Eye (tissue), 1 donor: ENCODE results near the gene WIPF2.

Source experiments
- DNase-seq: peaks from one replicate; pipeline ENCODE4 v3.0.0-alpha.2; 2015

WIPF2 gene

DNA sequence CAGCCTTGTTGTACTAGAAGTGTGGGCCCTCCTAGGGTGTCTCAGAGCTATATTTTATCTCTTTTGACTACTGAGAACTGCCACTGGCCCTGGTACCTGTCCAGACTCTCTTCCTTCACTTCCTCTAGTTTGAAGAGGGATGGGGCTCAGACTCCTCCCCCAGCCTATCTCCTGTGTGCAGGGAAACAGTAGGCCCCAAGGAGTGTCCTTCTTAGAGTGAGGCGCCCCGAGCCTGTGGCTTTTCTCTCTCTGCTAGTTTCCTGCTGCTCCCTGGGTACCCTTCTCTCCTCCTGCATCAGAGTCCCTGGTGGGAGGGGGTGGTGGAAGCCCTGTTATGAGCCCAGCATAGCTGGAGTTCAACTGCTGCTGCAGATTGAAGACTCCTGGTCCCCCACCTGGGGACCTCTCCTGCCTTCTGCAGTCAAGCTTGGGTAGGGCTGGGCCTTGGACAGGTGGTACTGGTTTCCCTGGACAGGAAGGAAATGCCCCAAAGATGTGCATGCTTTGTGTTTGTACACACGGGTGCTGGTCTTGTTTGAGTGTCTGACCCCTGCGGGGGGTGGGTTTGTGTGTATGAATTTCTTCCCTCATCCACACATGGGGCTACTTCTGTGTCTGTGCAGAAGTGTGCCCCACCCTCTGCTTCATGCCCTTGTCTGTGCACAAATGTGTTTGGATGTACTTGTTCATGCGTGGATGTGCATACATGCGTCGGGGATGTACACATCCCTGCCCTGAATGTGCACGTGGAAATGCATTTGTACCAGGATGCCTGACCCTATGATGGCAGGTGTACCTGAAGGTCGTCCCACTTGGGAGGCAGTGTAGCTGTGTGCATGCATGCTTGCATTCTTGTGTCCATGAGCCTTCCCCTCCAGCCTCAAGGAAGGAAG is 96.8 kb downstream of the WIPF2 start:
- peak; percentile 61 for DNase-seq

GRCh38 chr17:40316571-40317344 is 97.7 kb downstream of the WIPF2 start:
- peak; percentile 90 for DNase-seq

GRCh38 chr17:40317345-40317873 is 98.3 kb downstream of the WIPF2 start:
- peak; percentile 81 for DNase-seq

- peak; percentile 97 for DNase-seq
Measured at GRCh38 chr17:40317880-40318829, 99.1 kb downstream of the WIPF2 start.

DNA sequence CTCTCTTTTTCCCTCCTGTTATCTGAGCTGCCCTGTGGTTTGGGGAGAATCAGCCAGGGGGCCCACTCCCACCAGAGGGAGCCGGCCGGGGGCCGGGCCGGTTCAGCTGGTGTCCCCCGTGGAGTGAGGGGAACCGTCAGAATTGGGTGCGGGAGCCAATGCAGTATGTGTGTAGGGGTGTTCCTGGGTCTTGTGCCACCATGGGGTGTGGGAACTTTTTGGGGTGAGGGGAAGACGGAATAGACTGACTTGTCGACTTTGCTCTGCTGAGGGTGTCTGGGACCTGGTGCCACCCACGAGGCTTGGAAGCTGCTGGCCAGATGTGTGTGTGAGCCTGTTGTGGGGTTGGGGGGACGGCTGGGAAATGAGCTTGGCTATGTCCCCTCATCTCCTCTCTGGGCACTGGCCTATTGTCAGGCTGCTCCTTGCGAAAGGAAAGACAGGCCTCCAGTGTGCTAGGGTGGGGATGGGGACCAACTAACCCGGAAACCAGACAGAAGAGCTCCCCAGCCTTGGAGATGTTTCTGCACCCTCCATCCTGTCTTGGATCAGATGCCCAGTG is 99.8 kb downstream of the WIPF2 start:
- DNase-seq, result no peak

- DNase-seq, result no peak
Measured at GRCh38 chr17:40319651-40320540, 100.8 kb downstream of the WIPF2 start.

GRCh38 chr17:40320756-40321523 is 101.8 kb downstream of the WIPF2 start:
- DNase-seq, result peak; percentile 60

DNA sequence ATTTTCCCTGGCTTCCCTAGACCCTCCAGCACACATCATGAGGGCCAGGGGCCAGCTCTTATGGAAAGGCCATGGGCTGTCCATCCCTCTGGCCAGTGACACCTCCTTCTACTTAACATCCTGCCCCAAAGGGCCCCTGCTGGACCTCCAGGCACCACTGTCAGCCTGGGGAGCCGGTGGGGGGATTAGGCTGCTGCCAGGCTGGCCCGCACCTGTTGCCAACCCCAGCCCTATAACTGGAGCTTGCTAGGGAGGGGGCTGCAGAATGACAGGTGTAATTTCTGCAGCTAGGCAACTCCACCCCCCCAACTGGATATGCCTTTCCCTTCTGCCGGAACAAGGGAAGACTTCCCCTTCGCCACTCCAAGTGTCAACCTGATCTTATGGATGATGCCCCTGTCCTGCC is 102.4 kb downstream of the WIPF2 start:
- no peak for DNase-seq

DNA sequence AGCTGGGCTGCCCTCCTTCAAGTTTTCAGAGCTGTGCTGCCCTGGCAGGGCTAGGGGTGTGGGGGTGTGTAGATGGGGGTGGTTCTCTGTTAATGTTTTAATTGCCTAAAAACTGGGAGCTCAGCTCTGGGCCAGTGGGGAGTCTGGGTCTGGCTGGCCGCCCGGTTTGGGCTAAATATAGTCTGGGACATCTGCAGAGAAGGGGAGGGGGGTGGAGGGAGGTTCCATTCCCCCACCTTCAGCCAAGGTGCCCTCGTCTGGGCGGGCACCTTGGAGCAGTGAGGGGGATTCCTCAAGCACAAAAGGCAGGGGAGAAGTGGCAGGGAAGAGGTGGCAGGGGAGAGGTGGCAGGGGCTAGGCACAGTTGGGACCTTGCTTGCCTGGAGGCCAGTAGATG is 102.9 kb downstream of the WIPF2 start:
- no peak for DNase-seq

DNA sequence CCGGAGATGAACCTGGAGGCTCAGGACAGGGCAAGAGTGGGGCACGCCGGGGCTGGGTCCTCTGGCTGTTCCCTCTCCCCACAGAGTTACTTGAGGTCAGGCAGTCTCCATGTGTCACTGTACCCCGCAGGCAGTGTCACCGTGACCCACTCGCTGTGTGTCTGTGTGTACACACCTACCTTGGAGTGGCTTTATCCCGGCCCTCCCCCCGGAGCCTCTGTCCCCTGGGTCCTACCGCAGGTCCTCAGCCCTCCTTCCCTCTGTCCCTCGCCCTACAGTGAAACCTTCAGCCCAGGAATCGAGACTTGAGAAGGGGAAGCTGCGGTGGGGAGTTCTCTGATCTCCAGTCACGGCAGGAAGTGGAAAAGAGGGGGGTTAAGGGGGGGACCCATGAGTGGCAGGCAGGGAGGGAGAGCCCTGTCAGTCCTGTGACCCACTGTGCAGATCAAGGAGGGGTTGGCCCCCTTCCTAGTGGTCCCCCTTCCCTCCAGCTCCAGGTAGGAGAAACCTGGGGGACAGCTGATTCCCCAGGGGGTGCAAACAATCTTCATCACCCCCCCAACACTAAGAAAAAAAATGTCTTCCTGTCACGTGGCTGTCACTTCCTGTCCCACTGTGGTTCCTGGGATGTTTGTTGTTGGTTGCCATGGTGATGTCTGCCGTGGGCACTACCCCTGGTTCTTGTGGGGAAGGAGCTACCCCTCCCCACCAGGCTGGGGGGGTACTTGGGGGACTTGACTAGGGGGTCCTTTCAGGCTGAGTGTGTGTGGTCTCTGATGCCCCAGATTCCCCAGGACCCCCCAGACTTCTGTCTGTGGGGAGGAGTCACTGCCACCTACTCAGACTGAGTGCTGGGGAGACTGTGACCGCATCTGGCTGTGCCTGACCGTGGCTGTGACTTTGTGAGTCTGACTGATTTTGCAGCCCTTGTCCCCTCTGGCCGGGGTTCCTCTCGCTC is 103.5 kb downstream of the WIPF2 start:
- peak; percentile 85 for DNase-seq

DNA sequence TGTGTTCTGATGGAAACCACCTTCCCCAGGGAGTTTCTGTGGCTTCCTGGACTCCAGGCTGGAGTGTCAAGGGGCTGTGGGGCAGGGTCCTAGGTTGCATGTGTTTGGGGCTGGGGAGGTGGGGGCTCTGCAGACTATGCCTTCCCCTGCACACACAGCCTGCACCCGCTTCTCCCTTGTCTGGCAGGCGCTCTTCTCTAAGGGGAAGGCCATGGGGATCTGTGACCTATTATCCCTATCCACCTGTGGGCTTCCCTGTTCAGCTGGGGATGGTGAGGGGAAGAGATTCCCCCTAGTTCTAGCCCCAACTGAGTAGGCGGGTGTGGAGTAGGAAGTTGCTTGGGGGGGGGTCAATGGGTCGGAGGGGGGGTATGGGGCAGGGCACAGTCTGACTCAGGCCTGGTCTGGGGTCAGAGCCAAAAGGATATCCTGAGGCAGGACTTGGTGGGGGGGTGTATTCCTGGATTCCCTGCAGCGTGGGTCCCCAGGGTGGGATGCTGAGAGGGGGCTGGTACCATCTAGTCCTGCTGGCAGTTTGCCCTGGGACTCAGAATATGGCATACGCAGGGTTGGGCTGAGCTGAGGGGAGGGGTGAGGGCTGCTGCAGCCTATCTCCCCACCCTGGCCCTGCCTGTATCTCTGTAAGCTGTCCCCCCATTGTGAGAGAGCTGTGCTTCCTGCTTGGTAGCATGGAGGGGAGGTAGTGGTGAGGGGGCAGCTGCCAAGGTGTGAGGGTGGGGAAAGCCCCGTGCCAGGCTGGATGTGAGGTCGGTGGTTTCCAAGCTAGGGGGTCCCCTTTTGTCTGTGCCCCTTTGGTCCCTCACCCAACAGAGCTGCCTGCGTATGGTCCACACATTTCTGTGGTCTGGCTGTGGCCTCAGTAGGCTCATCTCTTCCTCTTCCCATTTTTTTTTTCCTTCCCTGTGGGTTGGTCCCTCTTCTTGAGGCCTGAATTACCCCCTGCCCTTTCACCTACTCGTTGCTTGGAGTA is 104.6 kb downstream of the WIPF2 start:
- DNase-seq, result peak; percentile 24

- no peak for DNase-seq
Measured at GRCh38 chr17:40325156-40326013, 106.3 kb downstream of the WIPF2 start.

DNA sequence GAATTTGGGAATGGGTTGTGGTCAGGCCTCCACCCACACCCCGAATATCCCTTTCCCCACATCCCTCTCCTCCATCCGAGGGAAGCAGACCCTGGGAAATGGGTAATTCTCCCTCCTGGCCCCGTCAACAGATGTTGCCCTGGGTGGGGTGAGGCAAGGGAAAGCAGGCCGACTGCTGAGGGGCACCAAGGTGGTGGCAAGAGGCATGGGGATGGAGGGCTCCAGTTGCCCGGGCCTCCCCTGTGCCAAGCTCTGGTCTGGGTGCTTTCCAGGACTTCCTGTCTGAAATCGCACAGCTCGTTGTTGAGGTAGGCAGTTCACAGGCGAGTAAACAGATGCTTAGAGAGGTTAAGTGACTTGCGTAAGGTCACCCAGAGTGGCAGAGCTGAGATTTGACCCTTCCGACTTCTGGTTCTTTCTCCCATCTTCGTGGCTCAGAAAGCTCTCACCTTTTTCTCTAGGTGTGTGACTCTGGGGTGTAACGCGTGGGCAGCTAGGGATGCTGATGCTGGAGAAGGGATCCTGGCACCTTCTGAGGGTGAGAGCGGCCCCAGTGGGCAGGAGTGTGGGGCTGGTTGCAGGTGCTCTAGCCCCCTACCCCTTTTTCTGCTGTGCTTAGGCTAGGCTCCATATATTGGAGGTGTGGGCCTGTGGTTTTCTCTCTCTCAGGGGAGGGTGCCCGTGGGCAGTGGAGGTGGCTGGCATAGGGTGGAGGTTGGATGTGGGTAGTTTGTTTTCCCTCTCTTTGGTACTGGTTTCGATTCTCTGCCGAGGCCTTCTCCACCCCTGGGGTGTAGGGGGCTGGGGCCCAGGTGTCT is 107.1 kb downstream of the WIPF2 start:
- no peak for DNase-seq

DNA sequence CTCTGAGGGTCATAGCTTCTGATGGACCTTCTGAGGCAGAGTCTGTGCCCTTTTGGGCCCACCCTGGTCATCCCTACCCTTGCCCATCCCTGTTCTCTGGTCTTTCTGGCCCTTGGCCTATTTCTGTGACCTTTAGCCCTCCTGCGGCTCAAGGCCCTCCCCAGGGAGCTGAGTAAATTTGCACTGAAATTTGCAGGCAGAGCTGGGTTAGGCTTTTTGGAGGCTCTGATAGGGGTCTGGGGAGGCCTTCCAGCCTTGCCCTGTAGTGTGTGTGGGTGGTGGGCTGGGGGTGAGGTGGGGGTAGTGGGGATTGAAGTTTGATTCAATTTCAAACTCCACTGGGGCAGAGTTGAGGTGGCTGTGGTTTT is 107.7 kb downstream of the WIPF2 start:
- no peak for DNase-seq

DNA sequence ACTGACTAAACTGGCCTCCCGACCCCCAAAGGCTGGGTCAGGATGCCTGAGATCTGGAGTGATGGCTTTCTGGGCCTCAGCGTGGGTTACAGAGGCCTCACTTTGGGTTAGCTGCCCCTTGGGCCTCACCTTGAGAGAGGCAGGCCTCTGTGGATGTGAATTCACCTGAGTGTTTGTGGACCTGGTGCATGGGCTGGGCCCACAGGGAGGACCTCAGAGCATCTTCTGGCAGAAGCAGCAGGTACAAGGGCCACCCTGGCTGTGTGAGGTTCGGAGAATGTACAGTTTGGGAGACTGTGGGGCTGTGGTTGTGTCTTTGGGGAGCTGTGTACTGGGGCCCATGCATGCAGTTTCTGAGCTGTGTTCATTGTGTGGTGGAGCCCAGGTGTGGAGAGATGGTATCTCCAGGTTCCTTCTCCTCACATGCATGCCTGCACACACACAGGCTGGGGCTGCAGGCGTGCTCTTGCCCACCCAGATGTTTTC is 108.2 kb downstream of the WIPF2 start:
- no peak for DNase-seq
